NCI-H1930 (cell line): ENCODE measurements around the gene CALR3.

Experiments
- DNase-seq, 2 experiments: peaks; one replicate each; lab custom pipeline; 2025; lab: John Stamatoyannopoulos, UW

Gene CALR3

GRCh38 chr19:16429066-16429758 is 66.8 kb downstream of the CALR3 start:
- no peak for DNase-seq
